ENCODE data around the gene DUS3L.

DUS3L gene

DNA sequence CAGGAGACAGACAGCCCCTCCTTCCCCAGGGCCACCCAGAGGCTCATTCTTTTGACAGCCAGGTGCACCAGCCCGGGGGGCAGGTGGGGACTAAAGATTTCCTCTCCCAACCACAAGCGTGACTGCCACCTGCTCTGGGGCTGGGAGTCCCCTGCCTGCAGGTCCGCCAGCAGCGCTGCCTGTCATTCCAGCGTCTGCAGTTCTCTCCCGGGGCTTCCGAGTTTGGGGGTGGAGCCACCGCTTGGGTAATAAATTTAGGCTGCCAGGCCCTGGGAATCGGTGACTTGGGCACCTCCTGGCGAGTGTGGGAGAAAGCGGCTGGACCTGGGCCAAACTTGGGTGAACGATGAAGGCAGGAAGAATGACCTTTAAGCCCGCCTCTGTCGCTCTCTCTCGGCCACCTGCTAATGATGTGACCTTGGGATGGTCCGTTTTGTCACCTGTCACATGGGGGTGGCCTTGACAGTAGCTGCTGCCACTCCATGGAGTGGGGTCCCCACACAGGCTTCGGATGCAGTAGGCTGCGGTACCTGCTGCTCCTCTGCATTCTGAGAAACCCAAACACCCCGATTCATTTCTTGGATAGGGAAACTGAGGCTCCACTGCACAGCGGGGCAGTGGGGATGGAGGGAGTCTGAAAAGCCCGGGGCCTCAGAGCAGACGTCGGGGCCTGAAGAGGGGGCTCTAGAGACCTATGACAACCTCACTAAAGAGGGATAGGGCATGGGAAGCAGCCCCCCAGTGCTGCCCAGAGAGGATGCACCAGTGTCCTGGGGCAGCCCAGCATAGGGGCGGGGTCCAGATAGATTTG lies 35.8 kb upstream of the DUS3L start:
- Histone ChIP-seq H3K4me1 (ENCODE audit: insufficient read depth, low read length) (peaks cover 3% of the 10 kb centered on the region; the same call in 1 of the 2 replicates), H3K36me3 (ENCODE audit: insufficient read depth, low read length) (no peaks in the 10 kb centered on the region), H3K9ac (ENCODE audit: low read depth, low read length) (peak overlapping the region; percentile 82; the same call in 1 of the 2 replicates), H3K9me3 (ENCODE audit: control insufficient read depth, insufficient read depth, low read length) (no peaks in the 10 kb centered on the region)

DNA sequence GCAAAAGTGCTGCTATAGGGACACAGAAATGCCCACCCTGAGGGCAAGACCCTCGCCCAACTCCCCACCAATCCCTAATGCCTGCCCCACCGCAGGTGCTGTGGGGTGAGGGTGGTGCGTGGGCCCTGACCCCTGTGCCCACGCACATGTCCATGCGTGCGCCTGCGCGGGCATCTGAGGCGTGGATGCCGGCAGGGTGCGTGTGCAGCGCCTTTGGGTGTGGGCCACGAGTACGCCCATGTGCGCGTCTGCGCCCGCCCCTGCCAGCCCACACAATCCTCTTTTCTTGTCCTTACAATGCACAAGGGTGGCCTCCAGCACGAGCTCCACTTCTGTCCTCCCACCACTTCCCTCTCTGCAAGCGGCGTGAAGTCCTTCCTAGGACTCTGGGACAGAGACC lies 34.2 kb upstream of the DUS3L start:
- no peaks in the 10 kb centered on the region for H3K36me3 ChIP-seq (ENCODE audit: insufficient read depth, low read length)

DNA sequence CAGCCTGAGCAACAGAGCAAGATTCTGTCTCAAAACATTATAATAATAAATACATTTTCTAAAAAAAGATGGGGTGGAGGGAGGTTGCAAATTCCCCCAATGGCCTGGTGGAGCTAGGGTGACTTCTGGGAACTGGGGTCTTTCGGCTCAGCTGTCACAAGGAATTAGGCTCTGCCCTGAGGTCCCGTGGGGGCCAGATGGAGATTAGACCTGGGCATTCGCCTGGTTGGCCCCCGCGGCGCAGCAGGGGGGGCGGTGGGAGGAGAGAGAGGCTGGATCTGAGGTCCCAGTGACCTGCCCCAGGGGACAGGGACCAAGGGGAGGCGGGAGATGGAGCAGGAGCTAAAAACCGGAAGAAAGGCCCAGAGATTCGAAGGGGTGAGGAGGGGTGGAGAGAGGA lies 33.8 kb upstream of the DUS3L start:
- no peak overlapping the region for H3K9ac ChIP-seq (ENCODE audit: low read depth, low read length)
- H3K4me1 ChIP-seq (ENCODE audit: insufficient read depth, low read length) = peaks cover 3% of the 10 kb centered on the region; the same call in 1 of the 2 replicates
- H3K9me3 ChIP-seq (ENCODE audit: control insufficient read depth, insufficient read depth, low read length) = no peaks in the 10 kb centered on the region
- H3K36me3 ChIP-seq (ENCODE audit: insufficient read depth, low read length) = no peaks in the 10 kb centered on the region

More for the DNA sequence above, 34.2 kb upstream of the DUS3L start:
- H3K9me3 ChIP-seq (ENCODE audit: control insufficient read depth, insufficient read depth, low read length) = no peaks in the 10 kb centered on the region
- H3K9ac ChIP-seq (ENCODE audit: low read depth, low read length) = no peak overlapping the region
- peaks cover 3% of the 10 kb centered on the region; the same call in 1 of the 2 replicates for H3K4me1 ChIP-seq (ENCODE audit: insufficient read depth, low read length)

GRCh38 chr19:5823579-5824281 lies 32.8 kb upstream of the DUS3L start:
- Histone ChIP-seq H3K36me3 (ENCODE audit: insufficient read depth, low read length) (no peaks in the 10 kb centered on the region), H3K9me3 (ENCODE audit: control insufficient read depth, insufficient read depth, low read length) (no peaks in the 10 kb centered on the region), H3K4me1 (ENCODE audit: insufficient read depth, low read length) (peaks cover 3% of the 10 kb centered on the region; the same call in 1 of the 2 replicates), H3K9ac (ENCODE audit: low read depth, low read length) (no peak overlapping the region)

- no peaks in the 10 kb centered on the region for H3K9me3 ChIP-seq (ENCODE audit: control insufficient read depth, insufficient read depth, low read length)
- H3K9ac ChIP-seq (ENCODE audit: low read depth, low read length) = no peak overlapping the region
- no peaks in the 10 kb centered on the region for H3K36me3 ChIP-seq (ENCODE audit: insufficient read depth, low read length)
- peaks cover 3% of the 10 kb centered on the region; the same call in 1 of the 2 replicates for H3K4me1 ChIP-seq (ENCODE audit: insufficient read depth, low read length)
These were observed 31.4 kb upstream of the DUS3L start for GRCh38 chr19:5822181-5822844.

DNA sequence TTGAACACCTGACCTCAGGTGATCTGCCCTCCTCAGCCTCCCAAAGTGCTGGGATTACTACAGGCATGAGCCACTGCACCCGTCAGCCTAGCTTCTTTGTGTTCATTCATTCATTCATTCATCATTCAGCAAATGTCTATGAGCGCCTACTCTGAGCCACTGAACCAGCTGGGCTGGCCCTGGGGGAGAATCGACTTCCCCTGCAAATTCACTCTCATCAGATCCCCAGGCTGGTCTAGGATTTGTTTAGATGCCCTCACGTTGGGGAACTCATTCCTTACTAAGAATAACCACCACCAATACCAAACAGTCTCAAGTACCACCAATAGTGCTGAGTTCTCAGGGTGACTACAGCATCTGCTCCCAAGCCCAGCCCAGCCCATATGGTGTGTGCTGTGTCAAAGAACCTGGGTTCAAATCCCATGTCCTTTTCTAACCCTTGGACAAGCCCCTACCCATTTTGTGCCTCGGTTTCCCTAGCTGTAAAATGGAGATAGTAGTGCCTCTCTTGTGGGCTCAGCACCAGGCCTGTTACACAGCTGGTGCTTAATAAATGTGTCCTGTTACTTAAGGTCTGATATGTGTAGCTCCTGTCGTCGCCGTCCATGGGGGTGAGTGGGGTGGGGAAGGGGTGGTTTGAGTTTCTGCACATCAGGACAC lies 30.7 kb upstream of the DUS3L start:
- H3K4me1 ChIP-seq (ENCODE audit: insufficient read depth, low read length) = peaks cover 3% of the 10 kb centered on the region; the same call in 1 of the 2 replicates
- no peaks in the 10 kb centered on the region for H3K9me3 ChIP-seq (ENCODE audit: control insufficient read depth, insufficient read depth, low read length)

GRCh38 chr19:5820785-5821184 lies 29.8 kb upstream of the DUS3L start:
- H3K9me3 ChIP-seq (ENCODE audit: control insufficient read depth, insufficient read depth, low read length) = no peaks in the 10 kb centered on the region
- H3K36me3 ChIP-seq (ENCODE audit: insufficient read depth, low read length) = no peaks in the 10 kb centered on the region
- no peak overlapping the region for H3K9ac ChIP-seq (ENCODE audit: low read depth, low read length)
- no peaks in the 10 kb centered on the region for H3K4me1 ChIP-seq (ENCODE audit: insufficient read depth, low read length)

More for the DNA sequence above, 30.7 kb upstream of the DUS3L start:
- Histone ChIP-seq H3K36me3 (ENCODE audit: insufficient read depth, low read length) (no peaks in the 10 kb centered on the region), H3K9ac (ENCODE audit: low read depth, low read length) (no peak overlapping the region)

- no peaks in the 10 kb centered on the region for H3K36me3 ChIP-seq (ENCODE audit: insufficient read depth, low read length)
- no peaks in the 10 kb centered on the region for H3K4me1 ChIP-seq (ENCODE audit: insufficient read depth, low read length)
- no peak overlapping the region for H3K9ac ChIP-seq (ENCODE audit: low read depth, low read length)
- H3K9me3 ChIP-seq (ENCODE audit: control insufficient read depth, insufficient read depth, low read length) = no peaks in the 10 kb centered on the region
These were observed 27.6 kb upstream of the DUS3L start for GRCh38 chr19:5818594-5818993.

DNA sequence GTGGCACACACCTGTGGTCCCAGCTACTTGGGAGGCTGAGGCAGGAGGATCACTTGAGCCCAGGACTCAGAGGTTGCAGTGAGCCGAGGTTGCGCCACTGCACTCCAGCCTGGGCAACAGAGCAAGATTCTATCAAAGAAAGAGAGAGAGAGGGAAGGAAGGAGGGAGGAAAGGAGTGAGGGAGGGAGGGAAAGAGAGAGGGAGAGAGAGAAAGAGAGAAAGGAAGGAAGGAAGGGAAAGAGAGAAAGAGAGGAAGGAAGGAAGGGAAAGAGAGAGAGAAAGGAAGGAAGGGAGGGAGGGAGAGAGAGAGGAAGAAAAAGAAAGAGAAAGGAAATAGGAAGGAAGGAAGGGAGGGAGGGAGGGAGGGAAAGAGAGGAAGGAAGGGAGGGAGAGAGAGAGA lies 26.3 kb upstream of the DUS3L start:
- H3K36me3 ChIP-seq (ENCODE audit: insufficient read depth, low read length) = no peaks in the 10 kb centered on the region
- no peaks in the 10 kb centered on the region for H3K4me1 ChIP-seq (ENCODE audit: insufficient read depth, low read length)
- no peaks in the 10 kb centered on the region for H3K9me3 ChIP-seq (ENCODE audit: control insufficient read depth, insufficient read depth, low read length)
- no peak overlapping the region for H3K9ac ChIP-seq (ENCODE audit: low read depth, low read length)

DNA sequence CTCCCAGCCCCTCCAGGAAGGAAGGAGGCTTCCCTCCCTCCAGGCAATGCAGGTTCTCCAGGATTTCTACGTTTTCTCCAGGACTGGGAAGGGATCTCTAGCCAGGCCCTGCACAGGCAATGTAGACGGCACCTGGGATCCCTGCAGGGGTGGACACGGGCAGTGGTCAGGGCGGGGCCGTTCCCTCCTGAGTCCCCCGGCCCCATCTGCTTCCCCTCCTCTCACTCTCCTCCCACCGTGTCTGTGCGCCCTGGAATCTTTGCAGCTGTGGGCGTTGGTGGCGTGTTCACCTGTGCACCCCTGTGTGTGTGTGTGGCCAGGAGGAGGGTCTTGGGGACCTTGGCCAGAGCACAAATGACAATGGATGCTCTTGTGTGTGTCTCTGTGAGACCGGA lies 23.9 kb upstream of the DUS3L start:
- H3K4me1 ChIP-seq (ENCODE audit: insufficient read depth, low read length) = no peaks in the 10 kb centered on the region
- no peaks in the 10 kb centered on the region for H3K9me3 ChIP-seq (ENCODE audit: control insufficient read depth, insufficient read depth, low read length)
- H3K36me3 ChIP-seq (ENCODE audit: insufficient read depth, low read length) = no peaks in the 10 kb centered on the region
- no peak overlapping the region for H3K9ac ChIP-seq (ENCODE audit: low read depth, low read length)

DNA sequence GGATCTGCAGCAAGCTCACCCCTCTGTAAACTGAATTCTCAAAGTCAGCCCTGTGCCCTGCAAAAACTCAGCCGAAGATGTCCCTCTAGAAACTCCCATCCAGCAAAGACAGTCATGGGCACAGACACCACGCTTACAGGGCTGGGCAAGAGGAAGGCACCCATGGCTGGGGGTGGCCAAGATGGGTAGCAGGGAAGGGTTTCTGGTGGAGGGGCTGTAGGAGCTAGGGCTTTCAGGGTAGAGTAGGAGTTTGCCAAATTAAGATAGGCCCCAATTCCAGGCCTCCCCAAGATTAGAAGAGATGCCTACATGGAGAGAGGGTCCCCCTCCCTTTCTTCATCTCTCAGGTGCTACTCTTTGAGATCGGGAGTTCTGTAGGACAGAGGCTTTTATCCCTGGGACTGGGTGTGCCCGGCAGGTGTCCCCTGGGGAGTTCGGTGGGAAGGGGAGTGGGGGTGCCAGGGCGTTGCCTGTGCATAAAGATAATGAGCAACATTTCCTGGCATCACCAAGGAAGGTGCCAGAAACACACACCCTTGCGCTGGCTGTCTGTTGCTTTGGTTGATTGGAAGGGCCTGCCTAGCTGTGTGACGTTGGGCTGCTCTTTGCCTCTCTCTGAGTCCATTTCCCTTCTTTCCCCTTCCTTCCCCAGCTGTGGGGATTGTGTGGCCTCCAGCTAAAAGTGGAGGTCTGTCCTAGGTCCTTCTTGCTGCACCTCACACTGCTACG lies 23.3 kb upstream of the DUS3L start:
- Histone ChIP-seq H3K36me3 (ENCODE audit: insufficient read depth, low read length) (no peaks in the 10 kb centered on the region), H3K9ac (ENCODE audit: low read depth, low read length) (no peak overlapping the region), H3K9me3 (ENCODE audit: control insufficient read depth, insufficient read depth, low read length) (no peaks in the 10 kb centered on the region), H3K4me1 (ENCODE audit: insufficient read depth, low read length) (no peaks in the 10 kb centered on the region)

DNA sequence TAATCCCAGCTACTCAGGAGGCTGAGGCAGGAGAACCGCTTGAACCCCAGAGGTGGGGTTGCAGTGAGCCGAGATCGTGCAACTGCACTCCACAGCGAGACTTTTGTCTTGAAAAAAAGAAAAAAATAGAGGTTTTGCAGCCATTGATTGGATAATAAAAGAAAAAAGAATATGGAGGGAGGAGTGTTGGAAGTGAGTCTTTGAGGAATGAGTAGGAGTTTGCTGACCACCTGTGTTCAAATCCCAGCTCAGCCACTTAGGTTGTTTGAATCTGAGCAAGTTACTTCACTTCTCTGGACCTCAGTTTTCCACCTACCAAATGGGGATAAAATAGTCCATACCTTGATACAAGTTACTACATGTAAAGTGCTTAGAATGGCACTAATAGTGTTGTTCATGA lies 20.2 kb upstream of the DUS3L start:
- H3K36me3 ChIP-seq (ENCODE audit: insufficient read depth, low read length) = no peaks in the 10 kb centered on the region
- peaks cover 5% of the 10 kb centered on the region; the same call in 1 of the 2 replicates for H3K4me1 ChIP-seq (ENCODE audit: insufficient read depth, low read length)
- H3K9ac ChIP-seq (ENCODE audit: low read depth, low read length) = no peak overlapping the region
- H3K9me3 ChIP-seq (ENCODE audit: control insufficient read depth, insufficient read depth, low read length) = no peaks in the 10 kb centered on the region

GRCh38 chr19:5809469-5809868 lies 18.5 kb upstream of the DUS3L start:
- H3K9ac ChIP-seq (ENCODE audit: low read depth, low read length) = no peak overlapping the region
- H3K9me3 ChIP-seq (ENCODE audit: control insufficient read depth, insufficient read depth, low read length) = no peaks in the 10 kb centered on the region
- no peaks in the 10 kb centered on the region for H3K36me3 ChIP-seq (ENCODE audit: insufficient read depth, low read length)
- H3K4me1 ChIP-seq (ENCODE audit: insufficient read depth, low read length) = peaks cover 5% of the 10 kb centered on the region; the same call in 1 of the 2 replicates
